ENCODE data around the gene NOS1AP. TPM values are rescaled to one million over a fixed set of nuclear protein-coding genes. Genes with fewer than 3 reads are reported as not detected.
A peak's percentile ranks its signal among the peaks of the same experiment; 100 is the strongest.

Gene NOS1AP
- polyA plus RNA-seq, 3 donors, result 0.12 TPM; not detected in 2

GRCh38 chr1:162195567-162195966 lies 126.1 kb downstream of the NOS1AP start:
- peaks cover 5% of the 10 kb centered on the region for H3K4me1 Mint-ChIP-seq
- Histone ChIP-seq H3K27me3 (ENCODE audit: control insufficient read depth in 2 of 2, insufficient read depth in 2 of 2, low read length in 2 of 2) (no peaks in the 10 kb centered on the region), H3K4me3 (replicated peaks in 1 of 3; ENCODE audit: low read depth in 2 of 3, low read length in 3 of 3) (no peak overlapping the region), H2AFZ (ENCODE audit: insufficient read depth, low read depth, low read length, poor library complexity, severe bottlenecking) (no peak overlapping the region), H3K36me3 (replicated peaks in 1 of 2; ENCODE audit: control insufficient read depth in 1 of 2, insufficient read depth in 2 of 2, low read length in 2 of 2) (no peaks in the 10 kb centered on the region), H3K27ac (ENCODE audit: low read depth in 1 of 2, low read length in 2 of 2) (no peak overlapping the region), H3K9me3 (replicated peaks in 1 of 2; ENCODE audit: control insufficient read depth in 1 of 2, insufficient read depth in 1 of 2, low read length in 2 of 2) (no peaks in the 10 kb centered on the region), H4K20me1 (ENCODE audit: insufficient read depth, low read length) (no peaks in the 10 kb centered on the region), H3K9ac (ENCODE audit: insufficient read depth, low read length, poor library complexity, severe bottlenecking) (no peak overlapping the region), H3K4me1 (ENCODE audit: control insufficient read depth in 1 of 2, insufficient read depth in 2 of 2, low read length in 2 of 2) (peaks cover 0 to 4% of the 10 kb centered on the region in 2 donors), H3K79me2 (ENCODE audit: insufficient read depth, low read length) (no peaks in the 10 kb centered on the region), H3K4me2 (replicated peaks; ENCODE audit: extremely low read depth, low read length, poor library complexity, severe bottlenecking) (no peak overlapping the region)
- TF ChIP-seq CTCF (IDR thresholded peaks at IDR 0.05), result no peak
- DNase-seq, result no peak
- intact Hi-C loops (cut with micrococcal nuclease), result no loop called here
- H3K27ac Mint-ChIP-seq, result no peak overlapping the region
- peaks cover 2 to 6% (median 6%) of the 10 kb centered on the region in 3 donors for H3K27me3 Mint-ChIP-seq (ENCODE audit: low read depth in 3 of 3)
- H3K36me3 Mint-ChIP-seq, result no peaks in the 10 kb centered on the region
- H3K9me3 Mint-ChIP-seq, result no peaks in the 10 kb centered on the region
- WGBS (ENCODE audit: insufficient coverage), result 94% methylated on average over 1 of the region's 4 CpGs
- no peak overlapping the region for H3K4me3 Mint-ChIP-seq

DNA sequence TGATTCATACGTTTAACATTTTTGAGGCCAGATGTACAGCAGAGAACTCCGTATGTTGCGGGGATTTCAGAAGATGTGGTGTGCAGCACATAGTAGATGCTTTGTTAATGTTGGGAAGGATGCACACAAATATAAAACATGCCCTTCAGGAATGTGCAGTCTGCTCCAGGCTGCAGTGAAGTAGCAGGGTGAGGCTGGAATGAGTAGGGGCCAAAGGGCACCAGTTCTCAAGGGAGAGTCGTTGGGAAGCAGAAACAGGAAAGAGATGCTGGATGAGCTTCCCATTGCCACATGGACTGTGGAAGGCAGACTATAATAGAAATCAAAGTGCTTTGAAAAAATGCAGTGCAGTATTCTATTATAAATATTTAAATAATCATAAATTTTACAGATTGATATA lies 126.9 kb downstream of the NOS1AP start:
- no peaks in the 10 kb centered on the region for H3K79me2 ChIP-seq (ENCODE audit: insufficient read depth, low read length)
- H3K9ac ChIP-seq (ENCODE audit: insufficient read depth, low read length, poor library complexity, severe bottlenecking), result no peak overlapping the region
- H2AFZ ChIP-seq (ENCODE audit: insufficient read depth, low read depth, low read length, poor library complexity, severe bottlenecking), result no peak overlapping the region
- peak overlapping the region in 1 of 7 donors; percentile 35 for H3K27ac Mint-ChIP-seq
- no peaks in the 10 kb centered on the region for H3K36me3 Mint-ChIP-seq
- TF ChIP-seq CTCF (IDR thresholded peaks at IDR 0.05), result no peak
- H3K4me3 Mint-ChIP-seq, result no peak overlapping the region
- intact Hi-C loops (cut with micrococcal nuclease), result no loop called here
- no peaks in the 10 kb centered on the region for H3K36me3 ChIP-seq (replicated peaks in 1 of 2; ENCODE audit: control insufficient read depth in 1 of 2, insufficient read depth in 2 of 2, low read length in 2 of 2)
- peaks cover 5% of the 10 kb centered on the region for H3K4me1 Mint-ChIP-seq
- H3K4me3 ChIP-seq (replicated peaks in 1 of 3; ENCODE audit: low read depth in 2 of 3, low read length in 3 of 3), result no peak overlapping the region
- H3K27me3 Mint-ChIP-seq (ENCODE audit: low read depth in 3 of 3), result peaks cover 4 to 6% (median 6%) of the 10 kb centered on the region in 3 donors
- no peak for DNase-seq
- H3K4me1 ChIP-seq (ENCODE audit: control insufficient read depth in 1 of 2, insufficient read depth in 2 of 2, low read length in 2 of 2), result peaks cover 0 to 4% of the 10 kb centered on the region in 2 donors
- no peak overlapping the region for H3K27ac ChIP-seq (ENCODE audit: low read depth in 1 of 2, low read length in 2 of 2)
- WGBS (ENCODE audit: insufficient coverage), result 100% methylated on average over 3 of the region's 4 CpGs
- no peaks in the 10 kb centered on the region for H3K27me3 ChIP-seq (ENCODE audit: control insufficient read depth in 2 of 2, insufficient read depth in 2 of 2, low read length in 2 of 2)
- no peak overlapping the region for H3K4me2 ChIP-seq (replicated peaks; ENCODE audit: extremely low read depth, low read length, poor library complexity, severe bottlenecking)
- peaks cover 0 to 2% (median 0%) of the 10 kb centered on the region in 7 donors for H3K9me3 Mint-ChIP-seq
- no peaks in the 10 kb centered on the region for H4K20me1 ChIP-seq (ENCODE audit: insufficient read depth, low read length)
- no peaks in the 10 kb centered on the region for H3K9me3 ChIP-seq (replicated peaks in 1 of 2; ENCODE audit: control insufficient read depth in 1 of 2, insufficient read depth in 1 of 2, low read length in 2 of 2)
